Lower lobe of right lung (tissue), 2 donors: Measurements from ENCODE around the gene TOMM6. TPM values are rescaled to one million over a fixed set of nuclear protein-coding genes. Genes with fewer than 3 reads are reported as not detected.

Source experiments
- ATAC-seq, 2 donors: fragments of 200-7000 bp; cut with Tn5 transposase; one replicate each; pipeline ENCODE4 v1.9.1; 2020 to 2022; ENCODE audit warnings: mild to moderate bottlenecking in 2 of 2, moderate library complexity in 2 of 2
- DNase-seq: peaks from one replicate; pipeline ENCODE4 v3.0.0-alpha.2; 2020
- H3K27ac ChIP-seq: fragments of 200-600 bp; one replicate; pipeline ENCODE4 v1.8.0; 2022
- H3K27me3 ChIP-seq: fragments of 200-600 bp; one replicate; pipeline ENCODE4 v1.8.0; 2022; ENCODE audit warnings: low read depth
- H3K36me3 ChIP-seq: fragments of 200-600 bp; one replicate; pipeline ENCODE4 v1.8.0; 2022; ENCODE audit warnings: mild to moderate bottlenecking
- H3K4me1 ChIP-seq: fragments of 200-600 bp; one replicate; pipeline ENCODE4 v1.8.0; 2022
- H3K4me3 ChIP-seq: fragments of 200-600 bp; one replicate; pipeline ENCODE4 v1.8.0; 2022; ENCODE audit warnings: mild to moderate bottlenecking
- H3K9me3 ChIP-seq: fragments of 200-600 bp; one replicate; pipeline ENCODE4 v1.8.0; 2022
- intact Hi-C: fragments of 100-400 bp; cut with DNase I; formaldehyde crosslinking; loops from one replicate; pipeline ENCODE4 v1.11.0; 2022
- total RNA-seq: library from RNA; stranded (reverse); fragmentation: NEBNext Ultra II Directional; extraction: Animal tissue kit (Norgen Biotek cat#: 25700); gene quantifications from one replicate; pipeline ENCODE4 v1.2.1, GENCODE V29; 2021
- TF ChIP-seq, protein P1 (sequence below): fragments of 200-600 bp; IDR thresholded peaks from one replicate; pipeline ENCODE4 v1.8.0; 2022; ENCODE audit warnings: antibody characterized with exemption, mild to moderate bottlenecking
- donor health status: DM: no; HTN: yes; CAD: no; lungs with severe emphysema.

The TOMM6 gene
- total RNA-seq, 1 donor from 2014 or later = 134 TPM

DNA sequence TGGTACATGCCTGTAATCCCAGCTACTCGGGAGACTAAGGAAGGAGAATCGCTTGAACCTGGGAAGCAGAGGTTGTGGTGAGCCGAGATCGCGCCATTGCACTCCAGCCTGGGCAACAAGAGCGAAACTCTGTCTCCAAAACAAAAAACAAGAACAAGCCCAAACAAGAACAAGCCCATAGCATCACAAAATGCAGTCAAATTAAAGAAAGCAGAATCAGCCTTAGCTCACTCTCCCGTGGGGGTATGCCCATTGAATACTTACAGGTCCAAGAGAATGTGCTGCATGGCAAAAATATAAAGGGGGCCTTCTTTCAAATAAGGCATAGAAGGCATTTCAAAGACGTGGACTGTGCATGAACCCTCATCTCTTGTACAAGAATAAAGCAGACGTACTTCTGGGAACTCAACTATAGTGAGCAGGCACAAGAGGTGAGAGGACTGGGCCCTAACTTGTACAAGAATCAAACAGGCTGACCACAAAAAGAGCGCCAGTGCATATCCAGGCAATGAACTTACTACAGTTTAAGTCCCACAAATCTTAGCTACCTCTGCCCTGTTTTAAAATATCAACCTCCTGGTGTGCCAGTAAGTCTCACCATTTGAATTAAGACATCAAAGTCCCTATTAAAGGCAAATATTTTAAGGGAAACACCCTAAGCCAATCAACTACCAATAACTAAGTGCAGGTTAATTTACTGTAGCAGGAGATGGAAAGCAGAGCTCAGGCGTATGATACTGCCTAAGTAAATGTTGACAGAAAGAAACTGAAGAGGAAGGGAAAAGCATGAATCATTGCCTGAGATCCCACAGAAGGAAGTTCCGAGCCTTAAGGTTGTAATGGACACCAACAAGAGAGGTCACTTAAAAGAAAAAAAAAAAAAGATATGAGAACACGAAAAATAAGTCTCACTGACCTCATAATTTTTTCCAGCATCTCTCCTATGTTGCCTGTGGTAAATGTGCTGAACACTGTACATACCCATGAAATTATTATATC, 37.4 kb downstream of the TOMM6 start:
- no peak overlapping the region for H3K4me3 ChIP-seq
- H3K27ac ChIP-seq = no peak overlapping the region
- ATAC-seq (peak; percentile 90 to 97), DNase-seq (no peak)
- no peaks in the 10 kb centered on the region for H3K36me3 ChIP-seq
- TF ChIP-seq, protein P1, sequence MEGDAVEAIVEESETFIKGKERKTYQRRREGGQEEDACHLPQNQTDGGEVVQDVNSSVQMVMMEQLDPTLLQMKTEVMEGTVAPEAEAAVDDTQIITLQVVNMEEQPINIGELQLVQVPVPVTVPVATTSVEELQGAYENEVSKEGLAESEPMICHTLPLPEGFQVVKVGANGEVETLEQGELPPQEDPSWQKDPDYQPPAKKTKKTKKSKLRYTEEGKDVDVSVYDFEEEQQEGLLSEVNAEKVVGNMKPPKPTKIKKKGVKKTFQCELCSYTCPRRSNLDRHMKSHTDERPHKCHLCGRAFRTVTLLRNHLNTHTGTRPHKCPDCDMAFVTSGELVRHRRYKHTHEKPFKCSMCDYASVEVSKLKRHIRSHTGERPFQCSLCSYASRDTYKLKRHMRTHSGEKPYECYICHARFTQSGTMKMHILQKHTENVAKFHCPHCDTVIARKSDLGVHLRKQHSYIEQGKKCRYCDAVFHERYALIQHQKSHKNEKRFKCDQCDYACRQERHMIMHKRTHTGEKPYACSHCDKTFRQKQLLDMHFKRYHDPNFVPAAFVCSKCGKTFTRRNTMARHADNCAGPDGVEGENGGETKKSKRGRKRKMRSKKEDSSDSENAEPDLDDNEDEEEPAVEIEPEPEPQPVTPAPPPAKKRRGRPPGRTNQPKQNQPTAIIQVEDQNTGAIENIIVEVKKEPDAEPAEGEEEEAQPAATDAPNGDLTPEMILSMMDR = no peak
- intact Hi-C loops = no loop called here
- H3K9me3 ChIP-seq = no peaks in the 10 kb centered on the region
- H3K27me3 ChIP-seq = no peaks in the 10 kb centered on the region
- H3K4me1 ChIP-seq = peaks cover 8% of the 10 kb centered on the region

DNA sequence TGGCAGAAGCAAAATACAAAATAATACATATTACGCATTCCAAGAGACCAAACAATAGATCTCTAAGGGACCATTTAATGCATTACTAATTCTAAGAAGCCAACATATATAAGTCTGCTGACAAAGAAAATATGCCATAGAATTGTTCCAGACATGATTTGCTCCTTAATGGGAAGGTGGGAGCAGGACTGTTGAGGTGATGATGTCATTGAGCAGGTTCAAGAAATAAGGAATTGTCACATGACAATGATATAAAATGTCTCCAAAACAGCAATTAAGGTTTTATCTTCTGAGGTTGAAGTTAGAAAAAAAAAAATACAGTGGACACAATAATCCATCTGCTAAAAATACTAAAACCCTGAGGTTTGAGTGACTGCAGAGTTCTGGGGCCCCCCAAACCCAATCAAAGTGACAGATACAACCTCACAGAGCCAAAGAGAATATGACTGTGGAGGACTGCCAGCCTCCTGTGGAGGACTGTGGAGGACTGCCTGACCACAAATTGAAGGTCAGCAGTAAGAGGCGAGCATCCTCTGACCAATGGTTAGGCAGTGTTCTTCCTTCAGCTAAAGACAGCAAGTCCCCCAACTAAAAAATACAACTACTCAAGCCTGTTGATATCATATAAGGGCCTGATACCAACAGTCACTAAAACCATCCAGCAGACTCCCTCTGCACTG, 39.0 kb downstream of the TOMM6 start:
- TF ChIP-seq, protein P1 = no peak
- Histone ChIP-seq H3K4me3 (no peak overlapping the region), H3K4me1 (peaks cover 8% of the 10 kb centered on the region), H3K36me3 (no peaks in the 10 kb centered on the region), H3K27me3 (no peaks in the 10 kb centered on the region), H3K9me3 (no peaks in the 10 kb centered on the region), H3K27ac (no peak overlapping the region)
- DNase-seq (no peak), ATAC-seq (no peak)
- intact Hi-C loops = no loop called here

- no peak for DNase-seq
- no peak overlapping the region for H3K4me3 ChIP-seq
- TF ChIP-seq, protein P1 = no peak
- no peaks in the 10 kb centered on the region for H3K36me3 ChIP-seq
- intact Hi-C loops = no loop called here
- no peaks in the 10 kb centered on the region for H3K27me3 ChIP-seq
- H3K4me1 ChIP-seq = no peaks in the 10 kb centered on the region
- no peaks in the 10 kb centered on the region for H3K9me3 ChIP-seq
- no peak for ATAC-seq
- H3K27ac ChIP-seq = no peak overlapping the region
These were observed 44.8 kb downstream of the TOMM6 start for GRCh38 chr6:41832263-41832662.

- Histone ChIP-seq H3K27ac (no peak overlapping the region), H3K4me1 (no peaks in the 10 kb centered on the region), H3K9me3 (no peaks in the 10 kb centered on the region), H3K27me3 (no peaks in the 10 kb centered on the region), H3K36me3 (no peaks in the 10 kb centered on the region), H3K4me3 (no peak overlapping the region)
- DNase-seq (no peak), ATAC-seq (no peak)
- intact Hi-C loops = no loop called here
- TF ChIP-seq, protein P1 = no peak
These were observed 48.6 kb downstream of the TOMM6 start for GRCh38 chr6:41836022-41836659.

- TF ChIP-seq, protein P1 = no peak
- H3K27me3 ChIP-seq = no peaks in the 10 kb centered on the region
- no peaks in the 10 kb centered on the region for H3K9me3 ChIP-seq
- ATAC-seq = no peak
- H3K4me1 ChIP-seq = no peaks in the 10 kb centered on the region
- H3K27ac ChIP-seq = no peak overlapping the region
- no peaks in the 10 kb centered on the region for H3K36me3 ChIP-seq
- intact Hi-C loops = no loop called here
- no peak for DNase-seq
- no peak overlapping the region for H3K4me3 ChIP-seq
These were observed 49.2 kb downstream of the TOMM6 start for GRCh38 chr6:41836660-41837052.
